ENCODE measurements around the gene PPP1R17. TPM values are rescaled to one million over a fixed set of nuclear protein-coding genes. Genes with fewer than 3 reads are reported as not detected.

PPP1R17 gene
- total RNA-seq (not detected), polyA plus RNA-seq (not detected)

DNA sequence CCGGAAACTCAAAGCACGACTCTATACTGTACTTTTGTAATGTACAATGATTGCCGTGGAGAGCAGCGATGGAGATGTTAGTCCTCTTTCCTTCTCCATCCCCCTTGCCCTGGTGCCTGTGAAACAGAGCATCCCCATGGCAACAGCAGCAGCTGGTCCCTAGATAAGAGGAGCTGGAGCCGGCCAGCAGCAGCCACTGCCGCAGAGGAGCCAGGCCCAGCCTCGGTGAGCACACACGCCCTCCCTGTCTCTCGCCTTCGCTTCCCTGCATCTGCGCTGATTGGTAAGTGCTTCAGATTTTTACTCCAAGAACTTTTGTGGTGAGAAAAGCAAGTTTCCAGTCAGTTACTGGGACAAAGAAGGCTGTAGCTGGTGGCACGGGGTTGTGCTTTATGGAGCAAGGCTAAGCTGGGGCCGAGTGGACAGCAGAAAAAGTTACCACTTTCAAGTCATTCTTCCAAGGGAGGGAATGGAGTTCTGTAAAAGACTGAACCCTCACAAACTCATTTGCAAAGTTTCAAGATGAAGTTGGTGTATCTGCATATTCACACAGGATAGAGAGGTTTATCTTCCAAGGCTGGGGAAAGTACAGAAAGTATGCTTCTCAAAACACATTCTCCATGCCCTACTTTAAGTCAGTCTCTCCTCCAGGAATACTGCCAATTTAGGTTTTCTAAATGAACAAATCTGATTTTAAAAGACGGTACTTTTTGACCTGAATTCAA, at the start of gene PPP1R17:
Gene PPP1R17, plus strand, starts transcription at position 192 of the 725 bp plus-strand sequence. CDS start 5,227 bp downstream, outside the sequence.
- no peak within 1 kb of the TSS for H3K9ac ChIP-seq (ENCODE audit: low read depth in 1 of 2, low read length in 2 of 2)
- H3K9me3 ChIP-seq (ENCODE audit: control insufficient read depth in 4 of 4, low read length in 3 of 4), result no peaks in the 10 kb centered on the region
- H3K4me1 ChIP-seq (ENCODE audit: control insufficient read depth in 4 of 4, insufficient read depth in 4 of 4, low read length in 3 of 4), result no peaks in the 10 kb centered on the region
- 36% methylated on average over 14 of the region's 14 CpGs for WGBS
- H3K36me3 ChIP-seq (ENCODE audit: control insufficient read depth in 4 of 4, insufficient read depth in 3 of 4, low read depth in 1 of 4, low read length in 3 of 4), result no peaks in the 10 kb centered on the region
- H3K27me3 ChIP-seq (ENCODE audit: control insufficient read depth in 4 of 4, insufficient read depth in 4 of 4, low read length in 3 of 4), result peaks cover 0 to 8% (median 0%) of the 10 kb centered on the region in 4 donors
- no peak within 1 kb of the TSS for H3K27ac ChIP-seq (ENCODE audit: low read depth in 1 of 2, low read length in 2 of 2)
- H3K4me3 ChIP-seq (ENCODE audit: low read depth in 1 of 3, low read length in 3 of 3), result no peak within 1 kb of the TSS
- no peak for TF ChIP-seq GABPA (IDR thresholded peaks at IDR 0.05 in 1 of 2, conservative IDR thresholded peaks at IDR 0.05 in 1 of 2)
- TF ChIP-seq RXRA (IDR thresholded peaks at IDR 0.05), result no peak
- DNase-seq (ENCODE audit: low spot score), result no peak

- Histone ChIP-seq H3K4me1 (ENCODE audit: control insufficient read depth in 4 of 4, insufficient read depth in 4 of 4, low read length in 3 of 4) (no peaks in the 10 kb centered on the region), H3K9me3 (ENCODE audit: control insufficient read depth in 4 of 4, low read length in 3 of 4) (no peaks in the 10 kb centered on the region), H3K36me3 (ENCODE audit: control insufficient read depth in 4 of 4, insufficient read depth in 3 of 4, low read depth in 1 of 4, low read length in 3 of 4) (no peaks in the 10 kb centered on the region), H3K9ac (ENCODE audit: low read depth in 1 of 2, low read length in 2 of 2) (no peak overlapping the region), H3K27ac (ENCODE audit: low read depth in 1 of 2, low read length in 2 of 2) (no peak overlapping the region), H3K4me3 (ENCODE audit: low read depth in 1 of 3, low read length in 3 of 3) (no peak overlapping the region), H3K27me3 (ENCODE audit: control insufficient read depth in 4 of 4, insufficient read depth in 4 of 4, low read length in 3 of 4) (peaks cover 0 to 3% (median 0%) of the 10 kb centered on the region in 4 donors)
- 63% methylated on average over 3 of the region's 3 CpGs for WGBS
- no peak for TF ChIP-seq TAF1 (conservative IDR thresholded peaks at IDR 0.05)
- TF ChIP-seq, protein P1, sequence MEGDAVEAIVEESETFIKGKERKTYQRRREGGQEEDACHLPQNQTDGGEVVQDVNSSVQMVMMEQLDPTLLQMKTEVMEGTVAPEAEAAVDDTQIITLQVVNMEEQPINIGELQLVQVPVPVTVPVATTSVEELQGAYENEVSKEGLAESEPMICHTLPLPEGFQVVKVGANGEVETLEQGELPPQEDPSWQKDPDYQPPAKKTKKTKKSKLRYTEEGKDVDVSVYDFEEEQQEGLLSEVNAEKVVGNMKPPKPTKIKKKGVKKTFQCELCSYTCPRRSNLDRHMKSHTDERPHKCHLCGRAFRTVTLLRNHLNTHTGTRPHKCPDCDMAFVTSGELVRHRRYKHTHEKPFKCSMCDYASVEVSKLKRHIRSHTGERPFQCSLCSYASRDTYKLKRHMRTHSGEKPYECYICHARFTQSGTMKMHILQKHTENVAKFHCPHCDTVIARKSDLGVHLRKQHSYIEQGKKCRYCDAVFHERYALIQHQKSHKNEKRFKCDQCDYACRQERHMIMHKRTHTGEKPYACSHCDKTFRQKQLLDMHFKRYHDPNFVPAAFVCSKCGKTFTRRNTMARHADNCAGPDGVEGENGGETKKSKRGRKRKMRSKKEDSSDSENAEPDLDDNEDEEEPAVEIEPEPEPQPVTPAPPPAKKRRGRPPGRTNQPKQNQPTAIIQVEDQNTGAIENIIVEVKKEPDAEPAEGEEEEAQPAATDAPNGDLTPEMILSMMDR (IDR thresholded peaks at IDR 0.05; ENCODE audit: low read depth, low read length, missing input control), result no peak
- no peak for TF ChIP-seq RXRA (IDR thresholded peaks at IDR 0.05)
- TF ChIP-seq HNF4A (conservative IDR thresholded peaks at IDR 0.05), result no peak
- no peak for TF ChIP-seq YY1 (IDR thresholded peaks at IDR 0.05)
- TF ChIP-seq RAD21 (IDR thresholded peaks at IDR 0.05), result no peak
- TF ChIP-seq HNF4G (IDR thresholded peaks at IDR 0.05), result no peak
- no peak for TF ChIP-seq FOXA2 (IDR thresholded peaks at IDR 0.05)
- TF ChIP-seq FOXA1 (IDR thresholded peaks at IDR 0.05), result no peak
- no peak for TF ChIP-seq JUND (IDR thresholded peaks at IDR 0.05)
- TF ChIP-seq NR2F2 (IDR thresholded peaks at IDR 0.05), result no peak
- no peak for TF ChIP-seq ATF3 (IDR thresholded peaks at IDR 0.05)
- TF ChIP-seq GABPA (IDR thresholded peaks at IDR 0.05 in 1 of 2, conservative IDR thresholded peaks at IDR 0.05 in 1 of 2), result no peak
- no peak for TF ChIP-seq SP1 (IDR thresholded peaks at IDR 0.05)
- TF ChIP-seq, protein P2, sequence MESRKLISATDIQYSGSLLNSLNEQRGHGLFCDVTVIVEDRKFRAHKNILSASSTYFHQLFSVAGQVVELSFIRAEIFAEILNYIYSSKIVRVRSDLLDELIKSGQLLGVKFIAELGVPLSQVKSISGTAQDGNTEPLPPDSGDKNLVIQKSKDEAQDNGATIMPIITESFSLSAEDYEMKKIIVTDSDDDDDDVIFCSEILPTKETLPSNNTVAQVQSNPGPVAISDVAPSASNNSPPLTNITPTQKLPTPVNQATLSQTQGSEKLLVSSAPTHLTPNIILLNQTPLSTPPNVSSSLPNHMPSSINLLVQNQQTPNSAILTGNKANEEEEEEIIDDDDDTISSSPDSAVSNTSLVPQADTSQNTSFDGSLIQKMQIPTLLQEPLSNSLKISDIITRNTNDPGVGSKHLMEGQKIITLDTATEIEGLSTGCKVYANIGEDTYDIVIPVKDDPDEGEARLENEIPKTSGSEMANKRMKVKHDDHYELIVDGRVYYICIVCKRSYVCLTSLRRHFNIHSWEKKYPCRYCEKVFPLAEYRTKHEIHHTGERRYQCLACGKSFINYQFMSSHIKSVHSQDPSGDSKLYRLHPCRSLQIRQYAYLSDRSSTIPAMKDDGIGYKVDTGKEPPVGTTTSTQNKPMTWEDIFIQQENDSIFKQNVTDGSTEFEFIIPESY (IDR thresholded peaks at IDR 0.05), result no peak
- TF ChIP-seq MAX (IDR thresholded peaks at IDR 0.05), result no peak
- no peak for DNase-seq (ENCODE audit: low spot score)
Observed at GRCh38 chr7:31640381-31640780, 46.6 kb upstream of the PPP1R17 start.

All from liver (tissue), 9 donors.